Sigmoid colon (tissue), 7 donors: ENCODE data around the gene KCTD17. TPM values are rescaled to one million over a fixed set of nuclear protein-coding genes. Genes with fewer than 3 reads are reported as not detected.

Experiments
- DNase-seq: peaks from one replicate; pipeline ENCODE4 v3.0.0-alpha.2; 2019
- H3K27ac ChIP-seq, 4 donors: fragments of 200-600 bp; sonication (generic); one replicate each; pipeline ENCODE4 v1.5.1; 2016 to 2019; ENCODE audit warnings: mild to moderate bottlenecking in 1 of 4
- H3K27me3 ChIP-seq, 3 donors: fragments of 200-600 bp; sonication (generic); one replicate each; pipeline ENCODE4 v1.5.1; 2019; ENCODE audit warnings: mild to moderate bottlenecking in 1 of 3
- H3K36me3 ChIP-seq, 4 donors: fragments of 200-600 bp; sonication (generic); one replicate each; pipeline ENCODE4 v1.5.1; 2016 to 2019
- H3K4me1 ChIP-seq, 4 donors: fragments of 200-600 bp; sonication (generic); one replicate each; pipeline ENCODE4 v1.5.1; 2017 to 2019
- H3K4me3 ChIP-seq, 4 donors: fragments of 200-600 bp; sonication (generic); one replicate each; pipeline ENCODE4 v1.5.1; 2017 to 2019; ENCODE audit warnings: mild to moderate bottlenecking in 2 of 4, moderate library complexity in 1 of 4
- H3K9me3 ChIP-seq, 4 donors: fragments of 200-600 bp in 3 of 4; sonication (generic) in 3 of 4; one replicate each; pipeline versions ENCODE4 v1.5.1 to v1.6.1; 2013 to 2019
- CTCF ChIP-seq, 4 experiments: fragments of 450-650 bp in 3 of 4; fragments of 200-600 bp in 1 of 4; IDR thresholded peaks; one replicate each; pipeline ENCODE4 v1.5.1; 2016 to 2019; ENCODE audit warnings: antibody characterized with exemption in 4 of 4, mild to moderate bottlenecking in 3 of 4, moderate library complexity in 2 of 4
- EP300 ChIP-seq, 4 donors: sonication (generic); formaldehyde crosslinking; IDR thresholded peaks; one replicate each; pipeline ENCODE4 v1.6.1; 2017; ENCODE audit warnings: antibody characterized with exemption in 4 of 4
- POLR2A ChIP-seq, 2 donors: fragments of 450-650 bp; IDR thresholded peaks; one replicate each; pipeline ENCODE4 v1.6.1; 2016; ENCODE audit warnings: antibody characterized with exemption in 2 of 2, mild to moderate bottlenecking in 2 of 2, moderate library complexity in 2 of 2
- POLR2AphosphoS5 ChIP-seq, 4 donors: sonication (generic); formaldehyde crosslinking; IDR thresholded peaks; one replicate each; pipeline ENCODE4 v1.6.1; 2017; ENCODE audit warnings: antibody characterized with exemption in 4 of 4
- WGBS, 2 donors: extraction: QIAGEN DNeasy Blood & Tissue Kit; methylation state at CpG; one replicate each; pipeline ENCODE4 v1.1.7; 2013; 5-methylcytosine and 5-hydroxymethylcytosine counted together
- intact Hi-C: fragments of 100-400 bp; cut with DNase I; formaldehyde crosslinking; loops from one replicate; pipeline ENCODE4 v1.15.1; 2023
- polyA plus RNA-seq, 3 donors: library from polyadenylated mRNA; stranded (reverse); fragments of 200-250 nt; gene quantifications; one replicate each; pipeline ENCODE4 v1.2.3, GENCODE V29; 2013
- total RNA-seq, 4 donors: library from RNA; depleted of rRNA; stranded (reverse); fragments of >200 nt; gene quantifications; one replicate each; pipeline ENCODE4 v1.1.0, GENCODE V29; 2016
- donor health status: healthy with polysubstance abuse.
- donor health status: Bipolar disorder and iron deficiency.
- donor health status: healthy.

The KCTD17 gene
- total and polyA plus RNA-seq, 7 donors, result 17.8 to 55.5 (median 30.1) TPM

GRCh38 chr22:37025500-37026070 lies 26.0 kb upstream of the KCTD17 start:
- 60 to 82% methylated on average over 10 of the region's 10 CpGs for WGBS, 2 donors
- H3K36me3 ChIP-seq, result peaks cover 4 to 62% (median 31%) of the 10 kb centered on the region in 4 donors
- H3K4me1 ChIP-seq, result peaks cover 0 to 22% (median 16%) of the 10 kb centered on the region in 4 donors
- no peak overlapping the region for H3K4me3 ChIP-seq
- no peak for DNase-seq
- intact Hi-C loops, result no loop called here
- TF ChIP-seq POLR2AphosphoS5 (IDR thresholded peaks at IDR 0.05) (no peak), EP300 (IDR thresholded peaks at IDR 0.05) (no peak), POLR2A (IDR thresholded peaks at IDR 0.05) (no peak), CTCF (IDR thresholded peaks at IDR 0.05) (no peak)
- no peaks in the 10 kb centered on the region for H3K9me3 ChIP-seq
- H3K27me3 ChIP-seq, result no peaks in the 10 kb centered on the region
- no peak overlapping the region for H3K27ac ChIP-seq

- TF ChIP-seq POLR2AphosphoS5 (IDR thresholded peaks at IDR 0.05) (no peak), EP300 (IDR thresholded peaks at IDR 0.05) (no peak), CTCF (IDR thresholded peaks at IDR 0.05) (no peak), POLR2A (IDR thresholded peaks at IDR 0.05) (no peak)
- Histone ChIP-seq H3K27ac (no peak overlapping the region), H3K4me3 (no peak overlapping the region), H3K27me3 (no peaks in the 10 kb centered on the region), H3K9me3 (no peaks in the 10 kb centered on the region), H3K4me1 (peaks cover 0 to 16% (median 9%) of the 10 kb centered on the region in 4 donors), H3K36me3 (peaks cover 4 to 62% (median 31%) of the 10 kb centered on the region in 4 donors)
- intact Hi-C loops, result no loop called here
- DNase-seq, result no peak
- 66 to 89% methylated on average over 5 of the region's 5 CpGs for WGBS, 2 donors
Observed at GRCh38 chr22:37026325-37026724, 25.2 kb upstream of the KCTD17 start.

- H3K36me3 ChIP-seq, result peaks cover 4 to 62% (median 31%) of the 10 kb centered on the region in 4 donors
- no peak for TF ChIP-seq POLR2A (IDR thresholded peaks at IDR 0.05)
- TF ChIP-seq CTCF (IDR thresholded peaks at IDR 0.05), result no peak
- H3K27me3 ChIP-seq, result no peaks in the 10 kb centered on the region
- no peaks in the 10 kb centered on the region for H3K9me3 ChIP-seq
- DNase-seq, result no peak
- peaks cover 0 to 4% (median 2%) of the 10 kb centered on the region in 4 donors for H3K4me1 ChIP-seq
- no peak overlapping the region for H3K27ac ChIP-seq
- 66 to 89% methylated on average over 7 of the region's 7 CpGs for WGBS, 2 donors
- no peak overlapping the region for H3K4me3 ChIP-seq
- intact Hi-C loops, result no loop called here
Observed at GRCh38 chr22:37027556-37027955, 24.0 kb upstream of the KCTD17 start.

- 85 to 93% methylated on average over 22 of the region's 22 CpGs for WGBS, 2 donors
- H3K27me3 ChIP-seq, result no peaks in the 10 kb centered on the region
- no peak overlapping the region for H3K4me3 ChIP-seq
- TF ChIP-seq POLR2A (IDR thresholded peaks at IDR 0.05) (no peak), CTCF (IDR thresholded peaks at IDR 0.05) (no peak), EP300 (IDR thresholded peaks at IDR 0.05) (no peak), POLR2AphosphoS5 (IDR thresholded peaks at IDR 0.05) (no peak)
- no peak overlapping the region for H3K27ac ChIP-seq
- DNase-seq, result no peak
- H3K9me3 ChIP-seq, result no peaks in the 10 kb centered on the region
- intact Hi-C loops, result no loop called here
- no peaks in the 10 kb centered on the region for H3K4me1 ChIP-seq
- H3K36me3 ChIP-seq, result peaks cover 4 to 60% (median 31%) of the 10 kb centered on the region in 4 donors
Observed at GRCh38 chr22:37028692-37029674, 22.6 kb upstream of the KCTD17 start.
